Small intestine (tissue), 7 donors: ENCODE data around the gene AFF3. TPM values are rescaled to one million over a fixed set of nuclear protein-coding genes. Genes with fewer than 3 reads are reported as not detected.

Source experiments
- DNase-seq, 2 donors: peaks; one replicate each; pipeline versions ENCODE4 v3.0.0 to v3.0.0-alpha.2; 2013
- FAIRE-seq: peaks from 2 replicates; lab custom pipeline; 2012; peaks lifted over from hg19 to GRCh38; lab: Jason Lieb, UNC
- H3K27ac ChIP-seq, 3 donors: one replicate each; pipeline ENCODE4 v1.5.1; 2013; ENCODE audit warnings: low read length in 2 of 3, mild to moderate bottlenecking in 2 of 3, control low read depth in 1 of 3, inconsistent platforms in 1 of 3, low read depth in 1 of 3, moderate library complexity in 1 of 3
- H3K27me3 ChIP-seq, 3 donors: one replicate each; pipeline ENCODE4 v1.6.1; 2013; ENCODE audit warnings: low read length in 3 of 3, inconsistent platforms in 1 of 3; ENCODE audit not compliant: control insufficient read depth in 3 of 3, insufficient read depth in 3 of 3
- H3K36me3 ChIP-seq, 3 donors: one replicate each; pipeline ENCODE4 v1.6.1; 2013; ENCODE audit warnings: low read length in 3 of 3, inconsistent platforms in 1 of 3, low read depth in 1 of 3, mild to moderate bottlenecking in 1 of 3, moderate library complexity in 1 of 3; ENCODE audit not compliant: control insufficient read depth in 3 of 3, insufficient read depth in 2 of 3
- H3K4me1 ChIP-seq, 3 donors: one replicate each; pipeline ENCODE4 v1.6.1; 2013; ENCODE audit warnings: low read length in 2 of 3, inconsistent platforms in 1 of 3, low read depth in 1 of 3, mild to moderate bottlenecking in 1 of 3, moderate library complexity in 1 of 3; ENCODE audit not compliant: control insufficient read depth in 3 of 3, insufficient read depth in 2 of 3
- H3K4me3 ChIP-seq, 3 donors: one replicate each; pipeline ENCODE4 v1.5.1; 2013; ENCODE audit warnings: low read length in 3 of 3, control low read depth in 1 of 3, inconsistent platforms in 1 of 3, low read depth in 1 of 3, mild to moderate bottlenecking in 1 of 3, moderate library complexity in 1 of 3
- H3K9me3 ChIP-seq, 2 donors: one replicate each; pipeline ENCODE4 v1.6.1; 2013; ENCODE audit warnings: low read depth in 1 of 2, low read length in 1 of 2; ENCODE audit not compliant: control insufficient read depth in 2 of 2, insufficient read depth in 1 of 2
- WGBS, 3 donors: extraction: QIAGEN DNeasy Blood & Tissue Kit; methylation state at CpG; one replicate each; pipeline ENCODE4 v1.1.7; 2013; 5-methylcytosine and 5-hydroxymethylcytosine counted together
- polyA plus RNA-seq, 4 donors: library from polyadenylated mRNA; stranded (reverse) in 3 of 4; unstranded in 1 of 4; fragments of 200-250 nt in 3 of 4; fragments of 120-200 nt in 1 of 4; gene quantifications; one replicate each; pipeline versions ENCODE4 v1.2.1 to v1.2.3, GENCODE V29; 2013
- donor health status: healthy with polysubstance abuse.
- donor health status: control.
- donor health status: control.
- donor health status: Bipolar disorder and iron deficiency.
- donor health status: healthy.

Gene AFF3
- polyA plus RNA-seq, 4 donors: 0.27 to 3.2 (median 0.92) TPM; not detected in 1

- Histone ChIP-seq H3K4me1 (no peaks in the 10 kb centered on the region), H3K36me3 (no peaks in the 10 kb centered on the region), H3K9me3 (no peaks in the 10 kb centered on the region), H3K27me3 (no peaks in the 10 kb centered on the region), H3K27ac (no peak overlapping the region), H3K4me3 (no peak overlapping the region)
- DNase-seq (no peak), FAIRE-seq (no peak)
- 81 to 93% (median 92%) methylated on average over 4 of the region's 4 CpGs for WGBS, 3 donors
These were observed 15.4 kb downstream of the AFF3 start for GRCh38 chr2:100126897-100127401.

GRCh38 chr2:100126201-100126600, 16.2 kb downstream of the AFF3 start:
- DNase-seq (no peak), FAIRE-seq (no peak)
- Histone ChIP-seq H3K27me3 (no peaks in the 10 kb centered on the region), H3K4me1 (no peaks in the 10 kb centered on the region), H3K36me3 (no peaks in the 10 kb centered on the region), H3K27ac (no peak overlapping the region), H3K9me3 (no peaks in the 10 kb centered on the region), H3K4me3 (no peak overlapping the region)
- WGBS, 3 donors: 53 to 63% (median 54%) methylated on average over 8 of the region's 8 CpGs

DNA sequence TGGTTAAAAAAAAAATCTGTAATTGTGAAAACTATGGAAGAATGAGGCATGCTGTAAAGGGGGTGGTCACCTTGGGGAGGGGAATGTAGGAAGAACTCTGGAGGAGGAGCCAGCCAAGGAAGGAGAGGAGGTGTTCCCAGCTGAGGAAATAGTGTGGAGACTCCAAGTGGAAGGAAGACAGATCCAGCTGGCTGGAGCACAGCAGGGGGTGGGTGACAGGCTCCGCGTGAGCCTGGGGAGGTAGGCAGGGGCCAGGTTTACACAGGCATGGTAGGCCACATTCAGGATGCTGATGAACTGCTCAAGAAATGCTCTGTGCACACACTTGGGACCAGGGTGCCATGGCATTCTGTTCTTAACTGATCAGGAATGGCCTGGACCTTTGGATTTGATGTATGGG, 16.8 kb downstream of the AFF3 start:
- FAIRE-seq (no peak), DNase-seq (no peak)
- 79 to 92% (median 79%) methylated on average over 2 of the region's 2 CpGs for WGBS, 3 donors
- no peak overlapping the region for H3K4me3 ChIP-seq
- no peaks in the 10 kb centered on the region for H3K9me3 ChIP-seq
- H3K27me3 ChIP-seq: no peaks in the 10 kb centered on the region
- no peaks in the 10 kb centered on the region for H3K4me1 ChIP-seq
- H3K36me3 ChIP-seq: no peaks in the 10 kb centered on the region
- no peak overlapping the region for H3K27ac ChIP-seq

DNA sequence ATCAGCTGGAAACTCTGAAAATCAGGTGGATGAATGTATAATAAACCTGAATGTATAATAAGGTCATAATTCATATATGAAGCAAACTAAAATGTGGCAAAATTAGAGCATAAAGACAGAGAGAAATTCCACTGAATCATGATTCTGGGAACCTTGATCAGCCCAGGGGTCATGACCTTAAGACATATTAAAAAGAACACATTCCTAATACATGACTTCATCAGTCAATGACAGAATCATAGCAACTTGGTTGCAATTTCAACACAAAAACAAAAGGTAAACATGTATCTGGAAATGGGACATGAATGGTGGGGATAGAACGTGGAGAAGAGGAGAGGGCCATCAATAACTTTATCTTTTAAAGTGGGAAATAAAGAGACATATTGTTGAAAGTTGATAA, 17.6 kb downstream of the AFF3 start:
- 61 to 71% (median 61%) methylated on average over 1 of the region's 1 CpG for WGBS, 3 donors
- Histone ChIP-seq H3K4me1 (no peaks in the 10 kb centered on the region), H3K27me3 (no peaks in the 10 kb centered on the region), H3K4me3 (no peak overlapping the region), H3K9me3 (no peaks in the 10 kb centered on the region), H3K27ac (no peak overlapping the region), H3K36me3 (no peaks in the 10 kb centered on the region)
- DNase-seq (no peak), FAIRE-seq (no peak)

DNA sequence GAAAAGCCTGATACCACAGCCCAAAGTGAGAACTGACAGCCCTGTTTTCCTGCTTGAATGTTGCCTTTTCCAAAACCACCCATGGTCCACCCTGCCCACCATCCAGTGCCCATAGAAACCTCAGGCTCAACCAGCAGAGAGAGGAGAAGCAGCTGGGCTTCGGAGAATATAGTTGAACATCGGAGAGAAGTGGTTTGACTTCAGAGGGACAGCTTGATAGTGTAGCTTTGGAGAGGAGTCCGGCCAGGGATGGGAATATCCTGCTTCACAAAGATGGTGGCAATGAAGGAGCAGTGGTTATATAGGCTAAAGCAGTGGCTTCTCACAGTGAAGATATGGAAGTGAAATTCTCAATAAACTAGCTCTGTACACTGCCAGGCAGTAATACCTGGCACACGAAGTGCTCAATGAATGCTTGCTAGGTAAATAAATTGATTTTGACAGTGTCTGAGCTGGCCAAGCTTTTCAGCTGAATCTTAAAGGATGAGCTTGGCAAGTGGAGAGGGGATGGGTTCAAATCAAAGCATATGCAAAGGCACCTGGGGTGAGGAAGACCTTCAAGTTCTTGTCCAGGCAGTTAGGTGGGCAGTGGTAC, 21.2 kb downstream of the AFF3 start:
- Histone ChIP-seq H3K9me3 (no peaks in the 10 kb centered on the region), H3K4me1 (no peaks in the 10 kb centered on the region), H3K4me3 (no peak overlapping the region), H3K27ac (no peak overlapping the region), H3K36me3 (no peaks in the 10 kb centered on the region), H3K27me3 (no peaks in the 10 kb centered on the region)
- DNase-seq (no peak), FAIRE-seq (no peak)
- WGBS, 3 donors: 85 to 91% (median 88%) methylated on average over 4 of the region's 4 CpGs

DNA sequence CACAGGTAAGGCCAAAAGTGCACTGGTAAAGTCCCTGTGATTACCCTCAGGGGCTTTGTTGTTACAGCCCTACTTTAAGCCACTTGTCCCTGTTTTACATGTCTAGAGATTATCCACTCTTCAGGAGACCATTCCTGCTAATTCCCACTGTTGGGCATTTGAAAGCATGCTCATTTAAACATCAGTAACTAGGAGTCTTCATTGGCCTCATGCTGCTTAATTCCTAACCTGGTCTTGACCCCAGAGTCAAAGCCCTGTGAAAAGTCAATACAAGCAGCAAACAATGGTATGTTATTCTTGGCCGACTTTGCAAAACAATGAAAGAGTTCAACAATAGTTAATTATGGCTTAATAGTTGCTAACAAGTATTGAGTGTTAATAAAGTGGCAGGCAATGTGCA, 23.2 kb downstream of the AFF3 start:
- H3K9me3 ChIP-seq: no peaks in the 10 kb centered on the region
- no peak for DNase-seq

DNA sequence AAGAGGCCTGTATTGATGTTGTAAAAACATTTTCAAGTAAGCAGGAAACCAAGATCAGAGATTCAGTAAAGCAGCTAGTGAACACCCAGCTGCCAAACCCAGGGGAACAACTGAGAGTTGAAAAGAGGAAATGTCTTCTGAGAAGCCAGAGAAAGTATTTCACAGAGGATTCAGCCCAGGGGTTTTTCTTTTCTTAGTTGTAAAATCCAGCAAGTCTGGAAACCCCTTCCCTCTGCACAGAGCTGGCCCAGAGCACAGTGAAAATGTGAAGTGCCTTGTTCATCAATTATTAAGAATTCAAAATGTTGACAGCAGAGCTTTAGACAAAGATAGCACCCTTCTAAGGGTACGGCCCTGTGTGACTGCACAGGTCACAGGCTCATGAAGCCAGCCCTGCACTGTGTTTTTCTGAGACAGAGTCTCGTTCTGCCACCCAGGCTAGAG, 28.4 kb downstream of the AFF3 start:
- Histone ChIP-seq H3K36me3 (no peaks in the 10 kb centered on the region), H3K27ac (no peak overlapping the region), H3K9me3 (no peaks in the 10 kb centered on the region), H3K27me3 (peaks cover 0 to 10% (median 4%) of the 10 kb centered on the region in 3 donors), H3K4me1 (no peaks in the 10 kb centered on the region), H3K4me3 (no peak overlapping the region)
- FAIRE-seq: no peak
- no peak for DNase-seq
- WGBS, 3 donors: 68 to 80% (median 75%) methylated on average over 2 of the region's 2 CpGs

More for the DNA sequence above, 23.2 kb downstream of the AFF3 start:
- FAIRE-seq: no peak
- Histone ChIP-seq H3K36me3 (no peaks in the 10 kb centered on the region), H3K4me3 (no peak overlapping the region), H3K4me1 (no peaks in the 10 kb centered on the region), H3K27me3 (no peaks in the 10 kb centered on the region), H3K27ac (no peak overlapping the region)
- 44 to 45% (median 45%) methylated on average over 1 of the region's 1 CpG for WGBS, 3 donors

GRCh38 chr2:100110614-100111000, 31.8 kb downstream of the AFF3 start:
- DNase-seq (no peak), FAIRE-seq (no peak)
- Histone ChIP-seq H3K27ac (no peak overlapping the region), H3K4me1 (peaks cover 0 to 1% (median 0%) of the 10 kb centered on the region in 3 donors), H3K4me3 (no peak overlapping the region), H3K36me3 (no peaks in the 10 kb centered on the region), H3K27me3 (peaks cover 0 to 34% (median 14%) of the 10 kb centered on the region in 3 donors), H3K9me3 (no peaks in the 10 kb centered on the region)
- WGBS, 3 donors: 58 to 72% (median 67%) methylated on average over 2 of the region's 2 CpGs
